Stimulated activated CD8-positive, alpha-beta memory T cell treated with anti-CD3 and anti-CD28 coated beads, Interleukin-4, amount 100 ng/mL, for 1 hour (primary cell): ENCODE results near the gene CNTRL.
A peak's percentile ranks its signal among the peaks of the same experiment; 100 is the strongest.
"Not testable (repeated sequence)": the region's sequence is repeated elsewhere in the genome, so short reads cannot be mapped to it uniquely, and the experiment has no call there.

ENCODE experiments used
- DNase-seq, 2 donors: peaks; one replicate each; pipeline ENCODE4 v3.0.0-alpha.2; 2020; ENCODE audit warnings: low read depth in 2 of 2, low spot score in 1 of 2

The CNTRL gene

GRCh38 chr9:121133104-121133816 lies 58.5 kb downstream of the CNTRL start:
- DNase-seq: peak; percentile 34 to 36

DNA sequence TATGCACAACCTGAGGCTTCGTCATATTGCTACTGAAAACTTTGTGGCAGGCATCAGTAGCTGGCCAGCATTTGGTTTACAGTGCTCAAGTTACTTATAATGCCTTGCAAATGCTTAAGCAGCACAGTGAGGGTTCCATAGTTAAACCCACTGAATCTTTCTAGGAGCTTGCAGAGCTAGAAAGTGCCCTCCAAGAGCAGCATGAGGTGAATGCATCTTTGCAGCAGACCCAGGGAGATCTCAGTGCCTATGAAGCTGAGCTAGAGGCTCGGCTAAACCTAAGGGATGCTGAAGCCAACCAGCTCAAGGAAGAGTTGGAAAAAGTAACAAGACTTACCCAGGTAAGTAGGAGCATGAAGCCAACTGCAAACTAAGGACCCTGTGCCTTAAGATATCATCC lies 60.9 kb downstream of the CNTRL start:
- no peak for DNase-seq

GRCh38 chr9:121138561-121138960 lies 63.8 kb downstream of the CNTRL start:
- no peak for DNase-seq

DNA sequence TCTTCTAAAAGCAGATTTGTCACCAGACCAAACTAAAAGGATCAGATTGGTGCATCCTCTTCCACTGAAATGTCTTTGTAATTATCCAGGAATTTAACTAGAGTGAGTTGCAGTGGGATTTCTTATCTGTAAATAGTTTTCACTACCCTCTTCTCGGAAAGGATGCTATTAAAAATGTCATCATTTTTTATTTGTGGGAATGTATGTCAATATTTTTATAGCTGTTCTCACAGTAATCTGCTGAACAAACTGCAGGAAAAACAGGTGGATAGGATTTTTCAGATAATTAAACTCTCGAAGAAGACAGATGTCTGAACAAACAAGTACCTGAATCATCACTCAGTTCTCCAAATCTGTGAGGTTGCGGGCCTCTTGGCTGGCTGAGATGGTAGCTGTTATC lies 64.2 kb downstream of the CNTRL start:
- no peak for DNase-seq

DNA sequence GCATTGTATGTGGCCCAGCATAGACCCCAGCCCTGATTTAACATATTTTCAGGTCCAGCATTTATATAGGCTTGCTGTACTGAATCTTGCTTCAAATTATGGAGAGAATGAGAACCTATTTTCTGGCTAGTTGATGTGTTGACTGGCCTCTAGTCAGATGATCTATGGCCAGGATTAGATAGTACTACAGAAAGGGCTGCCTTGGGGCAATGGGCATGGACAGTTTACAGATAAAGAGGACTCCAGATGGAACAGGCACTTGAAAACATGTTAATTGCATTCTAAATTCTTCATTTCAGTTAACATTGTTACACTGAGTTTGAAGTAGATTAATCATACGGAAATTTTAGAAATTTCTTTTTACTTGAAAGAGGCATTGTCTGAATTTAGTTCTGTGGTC lies 65.4 kb downstream of the CNTRL start:
- DNase-seq: no peak

GRCh38 chr9:121141306-121141705 lies 66.6 kb downstream of the CNTRL start:
- no peak for DNase-seq

DNA sequence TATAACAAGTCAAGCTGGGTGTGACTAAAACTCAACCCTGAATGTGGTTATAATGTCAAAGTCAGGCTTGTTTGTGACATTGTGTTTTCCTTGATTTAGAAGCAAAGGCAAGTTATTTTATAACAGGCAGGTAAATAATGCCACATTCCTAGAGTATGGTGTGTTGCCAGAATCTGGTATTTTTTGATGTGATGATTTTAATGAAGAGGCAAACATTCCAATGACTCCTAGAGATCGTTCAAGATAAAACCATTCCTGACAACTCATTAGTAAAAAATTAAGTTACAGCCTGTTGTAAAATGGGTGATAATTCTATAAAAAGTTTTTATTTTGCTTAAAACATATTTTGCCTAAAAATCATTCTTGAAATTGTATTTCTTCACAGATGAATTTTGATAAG lies 67.0 kb downstream of the CNTRL start:
- DNase-seq: no peak

GRCh38 chr9:121143771-121144170 lies 69.0 kb downstream of the CNTRL start:
- no peak for DNase-seq

GRCh38 chr9:121144482-121144881 lies 69.7 kb downstream of the CNTRL start:
- no peak for DNase-seq

GRCh38 chr9:121150188-121150587 lies 75.4 kb downstream of the CNTRL start:
- DNase-seq: no peak

DNA sequence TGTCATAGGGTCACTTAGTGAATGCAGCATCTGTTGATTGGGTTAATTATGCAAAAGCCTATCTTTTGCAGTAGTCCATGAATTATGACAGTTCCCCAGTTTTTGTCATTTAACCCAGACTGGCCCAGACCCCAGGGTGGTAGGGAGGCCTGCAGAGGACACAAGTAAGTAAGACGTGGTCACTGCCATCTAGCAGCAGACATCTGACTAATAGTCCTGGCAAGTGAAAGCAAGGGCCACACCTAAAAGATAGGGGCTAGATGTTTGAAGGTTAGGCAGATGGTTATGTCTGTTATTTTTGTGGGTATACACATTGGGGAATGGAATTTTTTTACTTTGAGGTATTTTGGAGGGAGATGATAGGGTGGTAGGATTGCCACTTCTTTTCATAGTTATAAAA lies 78.9 kb downstream of the CNTRL start:
- DNase-seq: no peak

GRCh38 chr9:121154782-121155181 lies 80.0 kb downstream of the CNTRL start:
- no peak for DNase-seq

- no peak for DNase-seq
Observed at GRCh38 chr9:121156263-121156731, 81.5 kb downstream of the CNTRL start.

DNA sequence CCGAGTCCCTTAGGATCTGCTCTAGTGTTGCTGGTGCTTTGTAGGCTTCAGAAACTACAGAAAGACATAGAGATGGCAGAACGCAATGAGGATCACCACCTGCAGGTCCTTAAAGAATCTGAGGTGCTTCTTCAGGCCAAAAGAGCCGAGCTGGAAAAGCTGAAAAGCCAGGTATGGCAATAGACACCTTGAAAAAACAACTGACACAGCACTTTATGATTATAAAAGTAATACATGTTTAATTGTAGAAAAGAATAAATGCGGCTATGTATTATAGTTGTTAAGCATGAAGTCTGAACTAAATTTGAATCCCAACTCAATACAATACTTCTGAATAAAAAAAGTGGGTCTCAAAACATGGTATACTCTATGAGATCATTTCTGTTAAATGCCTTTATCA lies 83.2 kb downstream of the CNTRL start:
- DNase-seq: no peak

GRCh38 chr9:121160025-121160424 lies 85.3 kb downstream of the CNTRL start:
- no peak for DNase-seq

DNA sequence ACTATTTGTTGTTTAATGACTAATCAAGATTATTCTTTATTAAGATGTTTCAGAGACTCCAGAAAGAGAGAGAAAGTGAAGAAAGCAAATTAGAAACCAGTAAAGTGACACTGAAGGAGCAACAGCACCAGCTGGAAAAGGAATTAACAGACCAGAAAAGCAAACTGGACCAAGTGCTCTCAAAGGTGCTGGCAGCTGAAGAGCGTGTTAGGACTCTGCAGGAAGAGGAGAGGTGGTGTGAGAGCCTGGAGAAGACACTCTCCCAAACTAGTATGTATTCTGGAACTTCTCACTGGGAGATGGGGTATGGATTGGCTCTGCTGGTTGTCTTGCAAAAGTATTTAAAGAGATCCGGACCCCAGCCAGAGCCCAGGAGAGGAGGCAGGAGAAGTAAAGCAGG lies 93.3 kb downstream of the CNTRL start:
- DNase-seq: no peak

- DNase-seq: no peak
Observed at GRCh38 chr9:121169094-121169601, 94.4 kb downstream of the CNTRL start.

GRCh38 chr9:121171236-121171635 lies 96.5 kb downstream of the CNTRL start:
- no peak for DNase-seq

DNA sequence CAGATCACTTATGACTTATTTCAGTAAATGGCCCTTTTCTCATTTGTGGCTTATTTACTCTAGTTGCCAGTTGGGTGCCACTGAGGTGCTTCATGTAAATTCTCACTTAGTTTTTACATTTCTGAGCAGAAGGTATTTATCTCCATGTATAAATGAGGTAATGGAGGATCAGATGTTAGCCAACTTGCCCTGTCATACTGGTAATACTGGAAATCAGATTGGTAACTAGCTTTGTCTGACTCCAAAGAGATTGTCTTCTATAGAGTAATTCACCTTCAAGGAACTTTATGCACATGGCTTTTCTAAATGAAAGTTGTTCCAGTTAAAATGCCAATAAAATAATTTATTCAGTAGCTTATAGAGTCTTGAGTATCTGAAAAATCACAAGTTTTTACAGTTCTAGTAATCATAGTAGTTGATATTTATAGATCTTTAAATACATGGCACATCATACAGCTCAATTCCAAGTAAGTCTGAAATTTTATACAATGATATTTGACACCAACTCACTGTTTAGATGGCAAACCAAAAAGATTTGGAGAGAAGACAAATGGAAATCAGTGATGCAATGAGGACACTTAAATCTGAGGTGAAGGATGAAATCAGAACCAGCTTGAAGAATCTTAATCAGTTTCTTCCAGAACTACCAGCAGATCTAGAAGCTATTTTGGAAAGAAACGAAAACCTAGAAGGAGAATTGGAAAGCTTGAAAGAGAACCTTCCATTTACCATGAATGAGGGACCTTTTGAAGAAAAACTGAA lies 98.2 kb downstream of the CNTRL start:
- no peak for DNase-seq

DNA sequence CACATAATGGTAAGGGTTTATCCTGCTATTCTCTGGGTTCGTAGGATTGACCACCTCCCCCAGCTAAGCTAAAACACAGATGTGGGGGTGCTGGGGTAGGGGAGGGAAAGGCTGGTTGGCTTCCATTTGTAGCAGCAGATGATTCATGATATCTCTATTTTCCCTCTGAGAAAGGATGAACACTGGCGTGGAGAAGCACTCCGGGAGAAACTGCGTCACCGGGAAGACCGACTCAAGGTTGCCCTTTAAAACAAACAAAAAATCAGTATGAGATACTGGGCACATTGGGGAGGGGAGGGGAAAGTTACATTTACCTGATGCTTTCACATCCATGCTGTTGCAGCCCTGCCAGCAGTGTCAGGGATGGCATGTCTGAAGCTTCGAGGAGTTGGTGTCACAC lies 98.7 kb downstream of the CNTRL start:
- no peak for DNase-seq

- no peak for DNase-seq
Observed at GRCh38 chr9:121178676-121179372, 104.1 kb downstream of the CNTRL start.

DNA sequence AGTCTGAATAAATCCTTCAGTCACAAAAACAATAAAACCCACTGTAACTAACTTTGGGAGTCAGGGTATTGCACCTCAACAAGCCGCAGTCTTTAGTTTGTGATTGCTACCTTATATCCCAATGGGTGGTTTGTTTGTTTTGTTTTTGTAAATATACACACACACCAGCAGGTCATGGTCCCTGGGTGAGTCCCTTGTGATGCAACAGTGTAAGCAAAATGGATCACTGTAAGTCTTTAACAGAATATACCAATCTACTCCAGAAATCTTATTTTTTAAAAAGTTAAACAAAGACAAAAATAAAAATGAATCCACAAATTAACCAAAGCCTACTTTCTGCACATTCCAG lies 104.6 kb downstream of the CNTRL start:
- not testable (repeated sequence) for DNase-seq
